ENCODE results near the gene RSL24D1.

DNA sequence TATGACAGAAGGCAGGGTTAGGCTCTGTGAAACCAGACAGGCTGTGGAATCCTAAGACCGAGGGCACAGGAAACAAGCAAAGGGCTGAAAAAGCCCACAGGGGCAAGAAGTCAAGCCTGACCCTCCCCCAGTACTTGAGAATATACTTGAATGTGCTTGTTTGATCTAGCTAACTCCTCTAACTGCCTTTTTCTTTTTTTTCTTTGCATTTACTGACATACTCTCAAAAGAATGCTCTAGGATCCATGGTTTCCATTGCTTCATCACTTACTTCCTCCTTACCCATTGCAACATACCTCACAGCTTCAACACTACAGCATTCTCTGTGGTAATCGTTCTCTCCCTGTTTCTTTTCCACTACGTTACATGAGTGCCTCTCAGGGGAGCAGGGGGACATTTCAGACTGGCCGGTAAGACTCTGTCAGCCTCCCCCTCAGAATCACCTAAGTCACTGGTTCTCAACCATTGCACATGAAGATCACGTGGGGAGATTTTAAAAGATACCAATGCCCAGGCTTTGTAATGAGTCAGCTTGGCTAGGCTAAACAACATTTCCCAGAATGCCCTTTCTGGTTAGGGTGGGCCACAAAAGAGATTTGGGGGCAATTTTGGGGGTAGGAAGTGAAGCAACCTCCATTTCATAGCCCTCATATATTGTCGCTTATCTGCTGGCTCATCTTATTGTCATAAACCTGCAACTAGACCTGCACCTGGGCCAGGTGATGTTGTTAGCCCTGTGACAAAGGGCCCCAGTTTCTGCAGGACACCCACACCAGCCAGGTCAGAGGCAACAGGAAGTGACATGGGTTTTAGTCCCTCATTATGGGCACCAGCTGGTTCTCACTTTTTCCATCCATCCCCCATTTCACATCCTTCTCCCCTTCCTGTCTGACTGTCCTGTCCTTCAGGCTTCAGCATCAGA is 24.6 kb upstream of the RSL24D1 start:
- TF ChIP-seq, protein P1, sequence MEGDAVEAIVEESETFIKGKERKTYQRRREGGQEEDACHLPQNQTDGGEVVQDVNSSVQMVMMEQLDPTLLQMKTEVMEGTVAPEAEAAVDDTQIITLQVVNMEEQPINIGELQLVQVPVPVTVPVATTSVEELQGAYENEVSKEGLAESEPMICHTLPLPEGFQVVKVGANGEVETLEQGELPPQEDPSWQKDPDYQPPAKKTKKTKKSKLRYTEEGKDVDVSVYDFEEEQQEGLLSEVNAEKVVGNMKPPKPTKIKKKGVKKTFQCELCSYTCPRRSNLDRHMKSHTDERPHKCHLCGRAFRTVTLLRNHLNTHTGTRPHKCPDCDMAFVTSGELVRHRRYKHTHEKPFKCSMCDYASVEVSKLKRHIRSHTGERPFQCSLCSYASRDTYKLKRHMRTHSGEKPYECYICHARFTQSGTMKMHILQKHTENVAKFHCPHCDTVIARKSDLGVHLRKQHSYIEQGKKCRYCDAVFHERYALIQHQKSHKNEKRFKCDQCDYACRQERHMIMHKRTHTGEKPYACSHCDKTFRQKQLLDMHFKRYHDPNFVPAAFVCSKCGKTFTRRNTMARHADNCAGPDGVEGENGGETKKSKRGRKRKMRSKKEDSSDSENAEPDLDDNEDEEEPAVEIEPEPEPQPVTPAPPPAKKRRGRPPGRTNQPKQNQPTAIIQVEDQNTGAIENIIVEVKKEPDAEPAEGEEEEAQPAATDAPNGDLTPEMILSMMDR (conservative IDR thresholded peaks at IDR 0.05): no peak
- TF ChIP-seq EZH2 (IDR thresholded peaks at IDR 0.05; ENCODE audit: low read depth): no peak
